Gastrocnemius medialis (tissue), 4 donors: ENCODE measurements around the gene SCLT1.

Source experiments
- POLR2A ChIP-seq, 2 donors: fragments of 450-650 bp; IDR thresholded peaks; one replicate each; pipeline ENCODE4 v1.6.1; 2017; ENCODE audit warnings: antibody characterized with exemption in 2 of 2, mild to moderate bottlenecking in 2 of 2, moderate library complexity in 2 of 2
- TF ChIP-seq, protein P1 (sequence below), 5 experiments: fragments of 450-650 bp in 3 of 5; fragments of 200-600 bp in 2 of 5; sonication (generic) in 2 of 5; IDR thresholded peaks in 4 of 5; conservative IDR thresholded peaks in 1 of 5; 1 replicate in 4 of 5; 2 replicates in 1 of 5; pipeline ENCODE4 v1.5.1; 2016 to 2019; ENCODE audit warnings: antibody characterized with exemption in 5 of 5, mild to moderate bottlenecking in 3 of 5, moderate library complexity in 3 of 5

DNA sequence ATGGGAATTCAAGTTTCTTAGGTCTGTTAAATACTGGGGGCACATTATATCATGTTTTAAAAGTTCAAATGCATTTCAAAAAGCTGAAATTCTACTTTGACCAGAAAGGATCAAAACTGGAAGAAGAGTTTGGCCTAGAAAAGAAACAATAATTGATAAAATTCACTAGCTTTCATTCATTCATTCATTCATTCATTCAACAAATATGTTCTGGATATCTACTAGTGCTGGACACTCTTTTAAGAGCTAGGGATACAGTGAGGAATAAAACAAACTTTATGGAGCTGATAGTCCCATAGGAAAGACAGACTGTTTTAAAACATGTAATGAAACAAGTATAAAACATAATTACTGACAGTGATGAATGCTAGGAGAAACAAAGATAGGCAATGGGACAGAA is 177.8 kb downstream of the SCLT1 start:
- TF ChIP-seq, protein P1, sequence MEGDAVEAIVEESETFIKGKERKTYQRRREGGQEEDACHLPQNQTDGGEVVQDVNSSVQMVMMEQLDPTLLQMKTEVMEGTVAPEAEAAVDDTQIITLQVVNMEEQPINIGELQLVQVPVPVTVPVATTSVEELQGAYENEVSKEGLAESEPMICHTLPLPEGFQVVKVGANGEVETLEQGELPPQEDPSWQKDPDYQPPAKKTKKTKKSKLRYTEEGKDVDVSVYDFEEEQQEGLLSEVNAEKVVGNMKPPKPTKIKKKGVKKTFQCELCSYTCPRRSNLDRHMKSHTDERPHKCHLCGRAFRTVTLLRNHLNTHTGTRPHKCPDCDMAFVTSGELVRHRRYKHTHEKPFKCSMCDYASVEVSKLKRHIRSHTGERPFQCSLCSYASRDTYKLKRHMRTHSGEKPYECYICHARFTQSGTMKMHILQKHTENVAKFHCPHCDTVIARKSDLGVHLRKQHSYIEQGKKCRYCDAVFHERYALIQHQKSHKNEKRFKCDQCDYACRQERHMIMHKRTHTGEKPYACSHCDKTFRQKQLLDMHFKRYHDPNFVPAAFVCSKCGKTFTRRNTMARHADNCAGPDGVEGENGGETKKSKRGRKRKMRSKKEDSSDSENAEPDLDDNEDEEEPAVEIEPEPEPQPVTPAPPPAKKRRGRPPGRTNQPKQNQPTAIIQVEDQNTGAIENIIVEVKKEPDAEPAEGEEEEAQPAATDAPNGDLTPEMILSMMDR (IDR thresholded peaks at IDR 0.05 in 4 of 5, conservative IDR thresholded peaks at IDR 0.05 in 1 of 5): no peak
- no peak for TF ChIP-seq POLR2A (IDR thresholded peaks at IDR 0.05)
